Psoas muscle (tissue), 8 donors: ENCODE measurements around the gene SLC2A5. TPM values are rescaled to one million over a fixed set of nuclear protein-coding genes. Genes with fewer than 3 reads are reported as not detected.

Experiments
- ATAC-seq, 4 donors: fragments of 200-7000 bp; cut with Tn5 transposase; one replicate each; pipeline ENCODE4 v1.9.1; 2020; ENCODE audit warnings: moderate library complexity in 3 of 4, mild to moderate bottlenecking in 2 of 4
- DNase-seq, 2 donors: peaks; one replicate each; pipeline ENCODE4 v3.0.0-alpha.2; 2020
- H3K27ac ChIP-seq: fragments of 200-600 bp; one replicate; pipeline ENCODE4 v1.8.0; 2022
- H3K27me3 ChIP-seq, 3 donors: fragments of 200-600 bp in 1 of 3; one replicate each; pipeline versions ENCODE4 v1.6.1 to v1.8.0; 2013 to 2022; ENCODE audit warnings: low read length in 2 of 3, mild to moderate bottlenecking in 2 of 3, moderate library complexity in 1 of 3; ENCODE audit not compliant: insufficient read depth in 3 of 3
- H3K36me3 ChIP-seq, 2 donors: fragments of 200-600 bp in 1 of 2; one replicate each; pipeline versions ENCODE4 v1.6.1 to v1.8.0; 2013 to 2022; ENCODE audit warnings: low read depth in 1 of 2, mild to moderate bottlenecking in 1 of 2, moderate library complexity in 1 of 2; ENCODE audit not compliant: insufficient read depth in 1 of 2
- H3K4me1 ChIP-seq: fragments of 200-600 bp; one replicate; pipeline ENCODE4 v1.8.0; 2022
- H3K4me3 ChIP-seq: fragments of 200-600 bp; one replicate; pipeline ENCODE4 v1.8.0; 2022; ENCODE audit warnings: mild to moderate bottlenecking
- H3K9me3 ChIP-seq: fragments of 200-600 bp; one replicate; pipeline ENCODE4 v1.8.0; 2022
- CTCF ChIP-seq: fragments of 200-600 bp; IDR thresholded peaks from one replicate; pipeline ENCODE4 v1.8.0; 2022; ENCODE audit warnings: antibody characterized with exemption
- WGBS, 3 donors: extraction: QIAGEN DNeasy Blood & Tissue Kit; methylation state at CpG; one replicate each; pipeline versions ENCODE4 v1.1.6 to v1.1.7; 2013; 5-methylcytosine and 5-hydroxymethylcytosine counted together
- intact Hi-C, 2 donors: fragments of 100-400 bp; cut with DNase I; formaldehyde crosslinking; loops; one replicate each; pipeline versions ENCODE4 v1.11.0 to v1.14.2; 2022
- long read RNA-seq, 2 donors: library from polyadenylated mRNA; unstranded; transcript quantifications; one replicate each; pipeline ENCODE4 v2.0.0, GENCODE V29; 2021
- polyA plus RNA-seq, 3 donors: library from polyadenylated mRNA; stranded (reverse); fragments of 200-250 nt; gene quantifications; one replicate each; pipeline ENCODE4 v1.2.3, GENCODE V29; 2013
- total RNA-seq, 4 donors: library from RNA; stranded (reverse); fragmentation: NEBNext Ultra II Directional in 2 of 4; extraction: Animal tissue kit (Norgen Biotek cat#: 25700) in 2 of 4; gene quantifications; one replicate each; pipeline versions ENCODE4 v1.2.1 to v1.2.4, GENCODE V29; 2021 to 2023
- donor health status: healthy with polysubstance abuse.
- donor health status: DM: no; HTN: no; CAD: no; lungs with moderate emphysema.
- donor health status: Bipolar disorder and iron deficiency.
- donor health status: healthy.
- donor health status: DM: yes; HTN: yes; CAD: no.
- donor health status: DM: no; HTN: no; CAD: no.
- donor health status: DM: no; HTN: no; CAD: no.
- donor health status: DM: yes; HTN: yes; CAD: no.

The SLC2A5 gene, protein sequence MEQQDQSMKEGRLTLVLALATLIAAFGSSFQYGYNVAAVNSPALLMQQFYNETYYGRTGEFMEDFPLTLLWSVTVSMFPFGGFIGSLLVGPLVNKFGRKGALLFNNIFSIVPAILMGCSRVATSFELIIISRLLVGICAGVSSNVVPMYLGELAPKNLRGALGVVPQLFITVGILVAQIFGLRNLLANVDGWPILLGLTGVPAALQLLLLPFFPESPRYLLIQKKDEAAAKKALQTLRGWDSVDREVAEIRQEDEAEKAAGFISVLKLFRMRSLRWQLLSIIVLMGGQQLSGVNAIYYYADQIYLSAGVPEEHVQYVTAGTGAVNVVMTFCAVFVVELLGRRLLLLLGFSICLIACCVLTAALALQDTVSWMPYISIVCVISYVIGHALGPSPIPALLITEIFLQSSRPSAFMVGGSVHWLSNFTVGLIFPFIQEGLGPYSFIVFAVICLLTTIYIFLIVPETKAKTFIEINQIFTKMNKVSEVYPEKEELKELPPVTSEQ
- total RNA-seq (10 to 100 TPM; 12.8 to 97.9 (median 55.5) TPM), polyA plus RNA-seq (10 to 100 TPM; 13.2 to 36.8 (median 31.7) TPM)
- long read RNA-seq, donor 1, full-length matches to known transcripts = 18 of 27 reads
- long read RNA-seq, donor 1, partial matches to known transcripts = 8 of 27 reads
- long read RNA-seq, donor 1, other reads (novel, unspliced or antisense) = 1 of 27 reads
- long read RNA-seq, donor 2, full-length matches to known transcripts = 113 of 189 reads
- long read RNA-seq, donor 2, partial matches to known transcripts = 53 of 189 reads
- long read RNA-seq, donor 2, other reads (novel, unspliced or antisense) = 23 of 189 reads

GRCh38 chr1:9069326-9070100, at the start of gene SLC2A5:
TSS of gene SLC2A5 (minus strand) at chr1:9069635. CDS start at chr1:9069536, 99 bp downstream.
- Histone ChIP-seq H3K27me3 (no peaks in the 10 kb centered on the region), H3K27ac (peak within 1 kb of the TSS; percentile 89), H3K36me3 (no peaks in the 10 kb centered on the region), H3K4me1 (peaks cover 49% of the 10 kb centered on the region), H3K4me3 (peak within 1 kb of the TSS; percentile 37), H3K9me3 (no peaks in the 10 kb centered on the region)
- peak; percentile 89 to 91 (median 90) for ATAC-seq
- TF ChIP-seq CTCF = no peak
- 11 to 23% (median 11%) methylated on average over 8 of the region's 8 CpGs for WGBS, 3 donors
- intact Hi-C loops = no loop called here
- peak; percentile 71 to 86 for DNase-seq

- H3K27ac ChIP-seq = peak overlapping the region; percentile 76
- no peaks in the 10 kb centered on the region for H3K27me3 ChIP-seq
- DNase-seq = peak in 1 of 2 donors; percentile 45
- no peak overlapping the region for H3K4me3 ChIP-seq
- no peak for ATAC-seq
- intact Hi-C loops = loop anchor here in 1 of 2 donors (10.0 kb wide), 1 partner anchor 337 kb away; no protein-coding TSS in a partner anchor
- peaks cover 27% of the 10 kb centered on the region for H3K4me1 ChIP-seq
- no peaks in the 10 kb centered on the region for H3K36me3 ChIP-seq
- H3K9me3 ChIP-seq = no peaks in the 10 kb centered on the region
- no peak for TF ChIP-seq CTCF
- WGBS, 3 donors = 48 to 78% (median 53%) methylated on average over 7 of the region's 7 CpGs
Measured at GRCh38 chr1:9118186-9118585, 48.8 kb upstream of the SLC2A5 start.

- ATAC-seq = no peak
- Histone ChIP-seq H3K36me3 (peaks cover 0 to 11% of the 10 kb centered on the region in 2 donors), H3K27me3 (no peaks in the 10 kb centered on the region), H3K4me1 (peaks cover 19% of the 10 kb centered on the region), H3K9me3 (no peaks in the 10 kb centered on the region), H3K27ac (peak overlapping the region; percentile 52), H3K4me3 (no peak overlapping the region)
- intact Hi-C loops = loop anchor here in 1 of 2 donors (10.0 kb wide), 1 partner anchor 339 kb away; no protein-coding TSS in a partner anchor
- TF ChIP-seq CTCF = no peak
- WGBS, 3 donors = 77 to 82% (median 79%) methylated on average over 5 of the region's 5 CpGs
- DNase-seq = no peak
Measured at GRCh38 chr1:9115351-9116205, 46.1 kb upstream of the SLC2A5 start.
